Stimulated activated CD8-positive, alpha-beta memory T cell treated with anti-CD3 and anti-CD28 coated beads, Interleukin-12 subunit alpha, Interleukin-12 subunit beta, amount 100 ng/mL, for 4 hours (primary cell): ENCODE results near the gene BCAS3.
"Not testable (repeated sequence)": the region's sequence is repeated elsewhere in the genome, so short reads cannot be mapped to it uniquely, and the experiment has no call there.

ENCODE experiments used
- DNase-seq: peaks from one replicate; pipeline ENCODE4 v3.0.0-alpha.2; 2020; ENCODE audit warnings: low read depth

The BCAS3 gene

GRCh38 chr17:60798576-60798975, 120.9 kb downstream of the BCAS3 start:
- DNase-seq, result no peak

GRCh38 chr17:60802377-60802776, 124.7 kb downstream of the BCAS3 start:
- DNase-seq, result no peak

GRCh38 chr17:60803059-60803458, 125.4 kb downstream of the BCAS3 start:
- no peak for DNase-seq

- no peak for DNase-seq
Observed at GRCh38 chr17:60804831-60805230, 127.2 kb downstream of the BCAS3 start.

- no peak for DNase-seq
Observed at GRCh38 chr17:60809421-60809820, 131.8 kb downstream of the BCAS3 start.

GRCh38 chr17:60814941-60815340, 137.3 kb downstream of the BCAS3 start:
- DNase-seq, result not testable (repeated sequence)

- no peak for DNase-seq
Observed at GRCh38 chr17:60817192-60817591, 139.5 kb downstream of the BCAS3 start.

GRCh38 chr17:60819447-60820130, 141.9 kb downstream of the BCAS3 start:
- DNase-seq, result no peak

GRCh38 chr17:60823515-60823914, 145.9 kb downstream of the BCAS3 start:
- no peak for DNase-seq

GRCh38 chr17:60825351-60825750, 147.7 kb downstream of the BCAS3 start:
- DNase-seq, result no peak

- no peak for DNase-seq
Observed at GRCh38 chr17:60827943-60828342, 150.3 kb downstream of the BCAS3 start.

GRCh38 chr17:60832151-60832585, 154.5 kb downstream of the BCAS3 start:
- DNase-seq, result no peak

GRCh38 chr17:60832631-60833030, 155.0 kb downstream of the BCAS3 start:
- DNase-seq, result no peak

- no peak for DNase-seq
Observed at GRCh38 chr17:60840456-60840855, 162.8 kb downstream of the BCAS3 start.

- DNase-seq, result no peak
Observed at GRCh38 chr17:60845012-60845411, 167.4 kb downstream of the BCAS3 start.

GRCh38 chr17:60846175-60846574, 168.5 kb downstream of the BCAS3 start:
- DNase-seq, result no peak

- no peak for DNase-seq
Observed at GRCh38 chr17:60851181-60851580, 173.5 kb downstream of the BCAS3 start.

- DNase-seq, result no peak
Observed at GRCh38 chr17:60857556-60858080, 180.0 kb downstream of the BCAS3 start.

- no peak for DNase-seq
Observed at GRCh38 chr17:60862482-60862881, 184.8 kb downstream of the BCAS3 start.

- DNase-seq, result no peak
Observed at GRCh38 chr17:60863892-60864707, 186.4 kb downstream of the BCAS3 start.

GRCh38 chr17:60864708-60865005, 187.0 kb downstream of the BCAS3 start:
- no peak for DNase-seq

- DNase-seq, result no peak
Observed at GRCh38 chr17:60874772-60875171, 197.1 kb downstream of the BCAS3 start.
